H4 (cell line): Measurements from ENCODE around the gene HSPBP1. TPM values are rescaled to one million over a fixed set of nuclear protein-coding genes. Genes with fewer than 3 reads are reported as not detected.

Experiments
- DNase-seq: peaks from one replicate; pipeline ENCODE4 v3.0.0-alpha.2; 2015; ENCODE audit warnings: low spot score
- total RNA-seq: library from RNA; depleted of rRNA; stranded (reverse); fragments of >200 nt; shearing (Covaris generic); gene quantifications from 2 replicates; pipeline ENCODE4 v1.2.3, GENCODE V29; 2014

The HSPBP1 gene
- total RNA-seq, 1 experiment from 2014 or later, result 57.7 TPM

DNA sequence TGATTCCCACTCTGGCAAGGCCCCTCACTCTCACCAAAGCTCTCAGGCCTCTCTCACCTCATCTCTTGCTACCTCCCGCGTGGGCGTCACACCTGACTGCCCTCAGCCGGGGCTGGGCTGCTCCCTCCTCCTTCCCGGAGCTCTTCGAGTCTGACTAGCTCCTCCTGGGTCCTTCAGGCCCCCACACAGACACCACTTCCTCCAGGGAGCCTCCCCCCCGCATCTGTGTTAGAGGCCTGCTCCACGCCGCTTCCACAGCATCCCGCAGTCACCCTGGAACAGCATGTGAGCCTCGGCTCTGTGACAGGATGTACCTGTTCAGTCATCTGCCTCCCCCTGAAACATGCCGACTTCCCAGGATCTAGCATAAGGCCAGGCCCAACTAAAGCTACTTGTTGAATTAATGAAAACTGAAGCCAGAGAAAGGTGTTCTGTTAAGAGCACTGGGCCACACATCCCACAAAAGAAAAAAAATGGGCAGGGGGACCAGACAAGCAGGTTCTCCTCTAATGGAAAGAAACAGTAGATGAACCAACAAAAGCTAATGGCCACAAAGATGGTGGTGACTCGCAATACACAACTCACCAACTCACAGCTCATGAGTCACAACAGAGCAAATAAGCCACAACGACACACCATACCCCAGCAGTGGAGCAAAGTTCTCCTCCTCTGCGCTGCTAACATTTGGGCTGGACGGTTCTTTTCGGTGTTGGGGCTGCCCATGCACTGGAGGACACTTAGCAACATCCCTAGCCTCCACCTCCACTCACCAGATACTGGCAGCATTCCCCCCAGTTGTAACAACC, 24.1 kb downstream of the HSPBP1 start:
- no peak for DNase-seq

DNA sequence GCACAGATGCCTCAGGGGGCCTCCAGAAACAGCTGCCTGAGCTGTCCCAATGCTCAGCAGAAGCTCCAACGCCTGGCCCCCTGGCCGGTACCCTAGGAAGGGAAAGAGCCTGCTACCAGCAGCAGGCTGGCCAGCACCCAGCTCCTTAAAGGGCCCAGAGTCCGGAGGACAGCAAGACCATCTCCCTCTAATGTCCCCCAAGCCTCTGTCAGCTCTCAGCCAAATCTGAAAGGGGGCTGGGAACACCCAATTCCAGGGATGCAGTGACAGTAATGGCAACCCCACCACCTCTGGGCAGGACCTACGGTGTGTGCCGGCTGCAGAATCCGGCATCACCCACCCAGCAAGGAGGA, 25.3 kb downstream of the HSPBP1 start:
- DNase-seq, result no peak

DNA sequence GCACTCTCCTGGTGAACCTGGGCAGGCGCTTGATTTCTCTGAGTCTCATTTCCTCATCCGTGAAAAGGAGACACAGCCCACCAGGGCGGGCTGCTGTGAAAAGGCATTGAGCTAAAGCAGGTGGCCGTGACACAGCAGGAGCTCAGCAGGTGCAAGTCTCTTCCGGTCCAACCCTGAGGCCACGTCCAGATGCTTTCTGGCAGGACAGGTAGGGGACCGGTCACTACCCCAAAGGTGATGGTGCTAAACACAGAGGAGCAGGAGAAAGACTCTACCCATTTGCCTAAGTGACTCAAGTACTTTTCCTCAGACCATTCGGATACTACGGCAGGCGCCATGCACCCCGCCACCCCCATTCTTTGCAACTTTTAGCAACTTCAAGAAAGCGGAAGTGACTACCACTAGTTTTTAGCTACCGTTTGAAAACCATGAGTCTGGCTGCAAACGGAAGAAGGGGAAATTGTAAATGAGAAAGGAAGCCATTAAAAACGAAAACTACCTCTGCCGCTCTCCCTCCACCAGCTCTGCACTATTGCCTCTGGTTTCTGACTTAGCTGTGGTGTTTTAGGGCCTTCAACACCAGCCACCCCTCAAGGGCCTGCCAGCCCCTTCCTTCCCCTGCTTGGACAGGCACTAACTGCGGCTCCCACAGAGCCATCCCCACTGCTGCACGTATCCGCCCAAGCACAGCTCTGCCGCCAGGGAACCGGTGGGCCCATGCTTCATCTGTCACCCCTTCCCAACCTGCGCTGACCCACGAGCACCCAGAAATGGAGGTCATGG, 25.9 kb downstream of the HSPBP1 start:
- no peak for DNase-seq

GRCh38 chr19:55252760-55253663, 26.9 kb downstream of the HSPBP1 start:
- DNase-seq, result no peak

GRCh38 chr19:55251341-55252081, 28.4 kb downstream of the HSPBP1 start:
- no peak for DNase-seq

DNA sequence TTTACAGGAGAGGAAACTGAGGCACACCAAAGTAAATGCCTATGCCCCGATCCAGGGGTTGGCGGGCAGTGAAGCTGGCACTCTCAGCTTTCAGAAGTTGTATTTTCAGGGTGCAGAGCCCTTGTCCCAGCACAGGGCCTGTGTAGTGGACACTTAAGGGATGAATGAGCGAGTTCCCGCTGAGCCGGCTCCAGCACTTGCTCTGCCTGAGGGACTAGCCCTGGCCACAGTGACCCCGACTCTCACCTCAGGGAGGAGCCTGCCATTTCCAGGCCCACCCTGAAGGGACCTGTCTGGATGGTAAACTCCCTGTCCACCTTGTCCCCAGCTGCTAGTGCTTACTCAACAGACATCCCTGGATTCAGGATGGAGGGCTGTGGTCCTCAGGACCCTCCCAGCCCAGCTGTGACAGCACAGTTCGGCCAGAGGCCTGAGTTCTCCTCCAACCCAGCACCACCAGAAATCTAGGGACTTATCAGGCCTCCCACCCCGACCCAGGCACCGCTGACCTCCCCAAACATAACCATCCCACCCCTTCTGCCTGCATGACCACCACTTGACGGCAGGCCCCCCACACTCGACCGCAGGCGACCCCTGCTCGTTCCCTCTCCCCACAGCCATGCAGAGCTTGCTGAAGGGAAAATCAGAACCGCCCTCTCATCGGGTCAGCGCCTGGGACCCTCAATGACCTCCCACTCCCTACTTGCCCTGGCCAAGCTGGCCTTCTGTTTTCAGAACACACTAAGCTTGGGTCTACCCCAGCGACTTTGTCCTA, 29.5 kb downstream of the HSPBP1 start:
- DNase-seq, result no peak

DNA sequence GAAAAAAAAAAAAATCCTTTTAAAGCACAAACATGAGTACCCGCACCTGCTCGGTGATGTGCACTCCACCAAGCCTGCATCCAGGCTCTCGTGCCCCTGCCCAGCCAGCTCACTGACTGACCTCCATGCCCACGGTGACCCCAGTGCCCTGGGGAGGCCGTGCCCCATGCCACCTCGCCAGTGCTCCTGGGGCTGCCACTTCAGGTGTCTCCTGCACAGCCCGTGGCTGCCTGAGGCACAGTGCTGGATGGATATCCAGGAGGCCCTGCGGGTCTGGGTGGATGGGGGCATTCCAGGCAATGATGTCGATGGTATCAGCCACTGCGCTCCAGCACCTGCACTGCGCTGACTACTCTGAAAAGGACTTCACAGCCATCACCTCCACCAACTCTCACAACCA, 30.1 kb downstream of the HSPBP1 start:
- DNase-seq, result no peak

DNA sequence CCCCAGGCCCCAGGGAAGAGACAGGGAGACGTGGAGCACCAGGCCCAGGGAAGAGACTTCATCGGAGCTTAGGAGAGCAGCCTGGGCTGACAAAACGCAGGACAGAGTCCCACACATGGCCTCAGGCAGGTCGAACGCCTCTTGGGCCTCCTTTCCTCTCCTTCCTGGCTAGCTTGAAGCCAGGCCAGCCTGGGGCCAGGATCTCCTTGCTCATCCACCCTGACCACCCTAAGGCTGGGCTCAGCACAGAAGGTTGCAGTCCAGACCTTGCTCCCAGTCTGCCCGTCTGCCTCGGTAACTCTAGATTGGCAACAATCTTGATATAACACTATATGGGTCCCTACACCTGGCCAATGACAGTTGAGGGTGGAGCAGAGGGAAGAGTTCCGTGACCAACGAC, 31.2 kb downstream of the HSPBP1 start:
- no peak for DNase-seq

DNA sequence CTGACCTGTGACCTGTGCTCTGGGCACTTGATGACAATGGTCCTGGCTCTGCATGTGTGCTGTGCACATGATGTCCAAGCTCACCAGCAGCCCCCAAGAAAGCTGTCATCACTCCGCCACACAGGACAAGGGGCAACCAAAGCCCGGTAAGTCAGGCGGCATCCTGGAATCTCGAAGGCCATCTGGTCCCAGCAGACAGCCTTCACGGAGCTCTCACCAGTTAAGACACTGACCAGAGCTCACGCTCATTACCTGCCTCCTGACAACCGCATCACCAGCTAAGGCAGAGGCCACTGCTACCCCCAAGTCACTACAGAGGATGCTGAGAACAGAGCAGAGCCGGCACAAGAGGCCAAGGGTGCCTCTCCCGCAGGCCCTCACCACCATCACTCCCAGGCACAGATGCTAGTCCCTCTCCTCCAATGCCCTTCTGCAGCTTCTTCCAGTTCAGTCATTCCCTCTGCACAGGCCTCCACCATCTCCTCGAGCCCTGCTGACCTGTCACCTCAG, 31.7 kb downstream of the HSPBP1 start:
- no peak for DNase-seq

DNA sequence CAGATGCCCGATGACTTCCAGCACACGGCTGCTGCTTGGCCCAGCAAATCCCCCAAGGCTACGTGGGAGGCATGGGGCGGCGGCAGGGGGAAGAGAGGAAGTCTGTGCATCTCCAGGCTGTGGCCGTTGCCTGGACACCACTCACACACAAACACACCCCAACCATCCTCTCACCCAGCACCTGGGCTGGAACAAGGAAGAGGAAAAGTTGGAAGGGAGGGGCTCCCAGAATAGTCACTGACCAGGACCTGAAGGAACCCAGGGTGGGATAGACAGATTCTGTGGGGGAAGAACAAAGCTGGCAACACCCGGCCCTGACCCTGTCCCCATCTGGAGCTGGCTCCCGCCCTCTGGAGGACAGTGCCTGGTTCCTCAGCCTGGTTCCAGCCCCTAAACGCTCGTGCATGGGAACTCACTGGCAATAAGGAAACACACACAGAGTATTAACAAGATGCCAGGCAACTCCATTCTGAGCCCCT, 32.2 kb downstream of the HSPBP1 start:
- DNase-seq, result no peak

- DNase-seq, result no peak
Measured at GRCh38 chr19:55246462-55247451, 33.2 kb downstream of the HSPBP1 start.

DNA sequence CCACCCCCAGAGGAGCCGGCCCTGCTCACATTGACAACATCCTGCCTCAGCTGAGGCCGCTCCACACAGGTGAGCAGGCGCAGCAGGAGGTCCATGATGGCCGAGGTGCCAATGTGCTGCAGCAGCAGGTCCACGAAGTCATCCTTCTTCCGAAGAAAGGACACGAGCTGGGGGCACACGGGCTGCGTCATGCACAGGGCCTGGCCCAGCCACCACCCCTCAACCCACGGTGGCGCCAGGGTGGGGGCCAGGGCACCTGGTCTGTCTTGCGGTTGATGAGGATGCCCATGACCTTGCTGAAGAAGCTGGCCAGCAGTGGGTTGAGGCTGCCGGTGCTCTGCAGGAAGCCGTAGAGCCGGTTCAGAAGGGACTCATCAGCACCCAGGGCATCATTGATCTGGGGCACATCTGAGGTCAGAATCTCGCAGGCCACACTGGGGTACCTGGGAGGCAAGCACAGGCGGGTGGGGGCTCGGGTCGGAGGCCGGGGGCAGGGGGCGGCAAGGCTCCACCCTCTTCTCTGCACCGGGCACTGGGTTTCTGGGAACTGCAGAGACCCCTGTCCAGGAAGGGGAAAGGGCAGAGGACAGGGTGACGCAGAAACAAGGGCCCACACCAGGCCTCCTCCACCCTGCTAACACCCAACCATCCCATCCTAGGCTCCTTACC, 34.5 kb downstream of the HSPBP1 start:
- no peak for DNase-seq

DNA sequence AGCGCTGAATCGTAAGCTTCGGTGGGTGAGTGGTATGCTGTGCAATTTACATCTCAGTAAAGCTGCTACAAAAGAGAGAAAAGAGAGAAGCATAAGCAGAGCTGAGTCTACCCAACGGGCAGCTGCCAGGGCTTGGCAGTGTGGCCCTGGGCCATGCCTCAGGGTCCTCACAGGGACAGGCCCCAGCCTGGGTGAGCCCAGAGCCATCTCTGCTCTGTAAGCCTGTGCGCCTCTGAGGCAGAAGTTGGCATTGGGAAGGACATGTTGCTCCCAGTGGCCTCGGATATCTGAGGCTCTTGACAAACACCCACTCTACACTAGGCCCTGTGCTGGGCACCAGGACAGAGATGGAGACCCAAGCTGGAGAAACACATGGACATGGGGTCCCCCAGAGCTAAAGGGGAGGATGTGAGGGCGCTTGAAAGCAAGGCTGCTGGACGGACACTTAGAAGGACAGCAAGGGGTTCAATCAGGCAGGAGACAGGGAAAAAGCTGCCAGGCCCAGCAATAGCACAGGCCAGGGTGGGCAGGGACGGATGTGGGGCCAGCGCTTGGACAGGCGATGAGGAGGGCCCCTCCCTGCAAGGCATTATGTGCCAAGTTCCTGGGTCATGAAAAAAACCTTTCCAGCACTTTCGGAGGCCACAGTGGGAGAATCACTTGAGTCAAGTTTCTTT, 35.8 kb downstream of the HSPBP1 start:
- no peak for DNase-seq

- no peak for DNase-seq
Measured at GRCh38 chr19:55242517-55242916, 37.4 kb downstream of the HSPBP1 start.

- no peak for DNase-seq
Measured at GRCh38 chr19:55241935-55242464, 37.9 kb downstream of the HSPBP1 start.

DNA sequence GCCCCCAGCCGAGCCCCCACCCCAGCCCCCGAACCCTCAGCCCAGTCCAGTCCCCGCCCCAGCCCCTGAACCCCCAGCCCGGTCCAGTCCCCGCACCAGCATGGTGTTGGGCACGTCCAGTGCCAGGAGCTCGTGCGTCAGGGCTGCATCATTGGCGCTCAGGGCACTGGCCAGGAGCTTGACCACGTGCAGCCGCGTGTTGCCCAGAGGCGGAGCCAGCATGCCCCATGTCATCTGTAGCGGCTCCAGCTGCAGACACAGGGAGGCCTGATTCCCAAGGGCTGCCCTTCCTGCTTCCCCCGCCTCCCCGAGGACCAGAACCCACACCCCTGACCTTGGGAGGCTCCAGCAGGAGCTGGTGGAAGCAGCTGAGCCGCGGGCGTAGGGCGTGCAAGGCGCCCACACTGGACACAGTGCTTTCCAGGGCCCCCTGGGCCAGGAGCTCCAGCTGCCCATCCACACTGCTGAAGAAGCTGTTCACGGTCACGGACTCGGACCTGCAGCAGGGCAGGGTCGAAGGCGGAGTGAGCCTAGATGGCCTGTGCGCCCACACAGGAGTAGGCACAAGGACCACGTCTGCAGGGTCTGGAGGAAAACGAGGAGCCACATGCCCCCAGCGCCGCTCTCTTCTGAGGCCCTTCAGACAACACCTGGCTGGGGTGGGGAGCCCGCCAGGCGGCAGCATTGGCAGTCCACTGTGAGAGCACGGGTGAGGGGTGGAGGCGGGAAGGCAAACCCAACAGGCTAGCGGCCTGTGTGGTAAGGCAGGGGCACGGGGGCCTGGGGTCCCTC, 38.6 kb downstream of the HSPBP1 start:
- DNase-seq, result no peak

- DNase-seq, result no peak
Measured at GRCh38 chr19:55240713-55241020, 39.2 kb downstream of the HSPBP1 start.
